Esophagus squamous epithelium (tissue), 5 donors: ENCODE measurements around the gene GLB1L. TPM values are rescaled to one million over a fixed set of nuclear protein-coding genes. Genes with fewer than 3 reads are reported as not detected.

Experiments used
- DNase-seq: peaks from one replicate; lab custom pipeline; 2025; lab: John Stamatoyannopoulos, UW
- H3K27ac ChIP-seq, 4 donors: fragments of 200-600 bp; sonication (generic); one replicate each; pipeline ENCODE4 v1.5.1; 2016 to 2019; ENCODE audit warnings: mild to moderate bottlenecking in 1 of 4
- H3K27me3 ChIP-seq, 4 donors: fragments of 200-600 bp; sonication (generic); 1 replicate in 3 of 4; 2 replicates in 1 of 4; pipeline versions ENCODE4 v1.5.1 to v1.6.0; 2017 to 2021; ENCODE audit warnings: antibody characterized with exemption in 1 of 4
- H3K36me3 ChIP-seq, 3 donors: fragments of 200-600 bp; sonication (generic); one replicate each; pipeline ENCODE4 v1.5.1; 2016 to 2019
- H3K4me1 ChIP-seq, 3 donors: fragments of 200-600 bp; sonication (generic); one replicate each; pipeline ENCODE4 v1.5.1; 2017 to 2019
- H3K4me3 ChIP-seq, 4 donors: fragments of 200-600 bp; sonication (generic); 1 replicate in 3 of 4; 2 replicates in 1 of 4; pipeline ENCODE4 v1.5.1; 2016 to 2019; ENCODE audit warnings: mild to moderate bottlenecking in 2 of 4, moderate library complexity in 1 of 4
- H3K9me3 ChIP-seq, 3 donors: fragments of 200-600 bp; sonication (generic); one replicate each; pipeline ENCODE4 v1.5.1; 2016 to 2019
- POLR2A ChIP-seq, 4 donors: fragments of 450-650 bp; IDR thresholded peaks; one replicate each; pipeline ENCODE4 v1.6.1; 2017; ENCODE audit warnings: antibody characterized with exemption in 4 of 4, mild to moderate bottlenecking in 4 of 4, moderate library complexity in 3 of 4
- WGBS, 2 donors: methylation state at CpG; one replicate each; pipeline ENCODE4 v1.1.5; 2018; 5-methylcytosine and 5-hydroxymethylcytosine counted together
- intact Hi-C: fragments of 100-400 bp; cut with DNase I; formaldehyde crosslinking; loops from one replicate; pipeline ENCODE4 v1.15.0; 2022
- total RNA-seq, 4 donors: library from RNA; depleted of rRNA; stranded (reverse); fragments of >200 nt; gene quantifications; one replicate each; pipeline ENCODE4 v1.1.0, GENCODE V29; 2016
- TF ChIP-seq, protein P1 (sequence below), 6 experiments: fragments of 450-650 bp in 4 of 6; fragments of 200-600 bp in 2 of 6; sonication (generic) in 2 of 6; IDR thresholded peaks; one replicate each; pipeline ENCODE4 v1.5.1; 2016 to 2019; ENCODE audit warnings: antibody characterized with exemption in 6 of 6, mild to moderate bottlenecking in 4 of 6, moderate library complexity in 4 of 6
- donor health status: DM: yes; HTN: yes; CAD: no.

GLB1L gene
- total RNA-seq, 4 donors from 2014 or later: 1.2 to 2.3 (median 1.7) TPM

DNA sequence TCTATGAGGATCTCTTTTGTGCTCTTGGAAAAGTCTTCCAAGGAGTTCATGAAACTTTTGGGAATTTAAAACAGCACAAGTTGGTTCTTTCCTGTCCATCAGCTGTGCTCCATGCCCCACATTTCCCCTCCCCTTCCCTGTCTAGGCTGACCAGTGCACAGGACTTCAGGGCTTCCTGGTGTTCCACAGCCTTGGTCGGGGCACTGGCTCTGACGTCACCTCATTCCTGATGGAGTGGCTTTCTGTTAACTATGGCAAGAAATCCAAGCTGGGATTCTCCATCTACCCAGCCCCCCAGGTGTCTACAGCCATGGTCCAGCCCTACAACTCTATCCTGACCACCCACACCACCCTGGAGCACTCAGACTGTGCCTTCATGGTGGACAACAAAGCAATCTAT, 25.8 kb upstream of the GLB1L start:
- WGBS, 2 donors: 88 to 89% methylated on average over 2 of the region's 2 CpGs
- TF ChIP-seq, protein P1, sequence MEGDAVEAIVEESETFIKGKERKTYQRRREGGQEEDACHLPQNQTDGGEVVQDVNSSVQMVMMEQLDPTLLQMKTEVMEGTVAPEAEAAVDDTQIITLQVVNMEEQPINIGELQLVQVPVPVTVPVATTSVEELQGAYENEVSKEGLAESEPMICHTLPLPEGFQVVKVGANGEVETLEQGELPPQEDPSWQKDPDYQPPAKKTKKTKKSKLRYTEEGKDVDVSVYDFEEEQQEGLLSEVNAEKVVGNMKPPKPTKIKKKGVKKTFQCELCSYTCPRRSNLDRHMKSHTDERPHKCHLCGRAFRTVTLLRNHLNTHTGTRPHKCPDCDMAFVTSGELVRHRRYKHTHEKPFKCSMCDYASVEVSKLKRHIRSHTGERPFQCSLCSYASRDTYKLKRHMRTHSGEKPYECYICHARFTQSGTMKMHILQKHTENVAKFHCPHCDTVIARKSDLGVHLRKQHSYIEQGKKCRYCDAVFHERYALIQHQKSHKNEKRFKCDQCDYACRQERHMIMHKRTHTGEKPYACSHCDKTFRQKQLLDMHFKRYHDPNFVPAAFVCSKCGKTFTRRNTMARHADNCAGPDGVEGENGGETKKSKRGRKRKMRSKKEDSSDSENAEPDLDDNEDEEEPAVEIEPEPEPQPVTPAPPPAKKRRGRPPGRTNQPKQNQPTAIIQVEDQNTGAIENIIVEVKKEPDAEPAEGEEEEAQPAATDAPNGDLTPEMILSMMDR (IDR thresholded peaks at IDR 0.05): no peak
- no peak for TF ChIP-seq POLR2A (IDR thresholded peaks at IDR 0.05)
- H3K36me3 ChIP-seq: no peaks in the 10 kb centered on the region
- no peak overlapping the region for H3K4me3 ChIP-seq
- no peak overlapping the region for H3K27ac ChIP-seq
- no peak for DNase-seq
- peaks cover 0 to 30% (median 10%) of the 10 kb centered on the region in 3 donors for H3K4me1 ChIP-seq
- no peaks in the 10 kb centered on the region for H3K9me3 ChIP-seq
- no peaks in the 10 kb centered on the region for H3K27me3 ChIP-seq
- intact Hi-C loops: no loop called here

GRCh38 chr2:219270055-219270372, 24.8 kb upstream of the GLB1L start:
- Histone ChIP-seq H3K9me3 (no peaks in the 10 kb centered on the region), H3K4me1 (peaks cover 0 to 29% (median 10%) of the 10 kb centered on the region in 3 donors), H3K4me3 (no peak overlapping the region), H3K27me3 (no peaks in the 10 kb centered on the region), H3K36me3 (no peaks in the 10 kb centered on the region), H3K27ac (no peak overlapping the region)
- 80 to 93% methylated on average over 3 to 4 of the region's 5 CpGs for WGBS, 2 donors
- TF ChIP-seq, protein P1 (IDR thresholded peaks at IDR 0.05): no peak
- no peak for TF ChIP-seq POLR2A (IDR thresholded peaks at IDR 0.05)
- no peak for DNase-seq
- intact Hi-C loops: no loop called here

DNA sequence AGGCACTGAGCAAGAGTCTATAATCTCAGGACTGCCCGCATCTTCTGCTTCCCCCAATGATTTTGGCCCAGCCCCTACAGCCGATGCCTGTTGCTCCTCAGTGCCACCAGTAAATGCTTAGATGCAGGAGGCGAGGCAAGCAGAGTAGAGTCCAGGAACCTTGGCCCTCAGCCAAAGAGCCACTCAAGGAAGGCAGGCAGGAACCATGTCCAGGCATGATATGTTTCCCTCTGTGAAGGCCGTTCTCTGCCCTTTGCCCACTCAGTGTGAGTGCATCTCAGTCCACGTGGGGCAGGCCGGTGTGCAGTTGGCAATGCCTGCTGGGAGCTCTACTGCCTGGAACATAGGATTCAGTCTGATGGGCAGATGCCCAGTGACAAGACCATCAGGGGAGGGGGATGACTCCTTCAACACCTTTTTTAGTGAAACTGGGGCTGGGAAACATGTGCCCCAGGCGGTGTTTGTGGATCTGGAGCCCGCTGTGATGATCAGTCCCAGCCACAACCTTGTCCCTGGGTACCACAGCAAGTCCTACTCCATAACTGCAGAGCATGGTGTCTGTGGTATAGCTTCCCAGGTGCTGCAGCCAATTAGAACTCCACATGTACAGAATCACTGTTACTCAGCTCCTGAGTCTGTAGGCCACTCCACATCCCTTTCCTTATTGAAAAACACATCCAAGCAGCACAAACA, 24.3 kb upstream of the GLB1L start:
- Histone ChIP-seq H3K9me3 (no peaks in the 10 kb centered on the region), H3K27ac (no peak overlapping the region), H3K4me3 (no peak overlapping the region), H3K4me1 (peaks cover 0 to 24% (median 6%) of the 10 kb centered on the region in 3 donors), H3K27me3 (no peaks in the 10 kb centered on the region), H3K36me3 (no peaks in the 10 kb centered on the region)
- intact Hi-C loops: no loop called here
- WGBS, 2 donors: 38 to 91% methylated on average over 3 to 6 of the region's 8 CpGs
- no peak for DNase-seq
- TF ChIP-seq POLR2A (IDR thresholded peaks at IDR 0.05): no peak
- TF ChIP-seq, protein P1 (IDR thresholded peaks at IDR 0.05): no peak

GRCh38 chr2:219268294-219268693, 23.1 kb upstream of the GLB1L start:
- intact Hi-C loops: no loop called here
- 60 to 100% methylated on average over 1 of the region's 2 CpGs for WGBS, 2 donors
- H3K36me3 ChIP-seq: no peaks in the 10 kb centered on the region
- TF ChIP-seq, protein P1 (IDR thresholded peaks at IDR 0.05): no peak
- no peak for TF ChIP-seq POLR2A (IDR thresholded peaks at IDR 0.05)
- DNase-seq: no peak
- no peak overlapping the region for H3K4me3 ChIP-seq
- peaks cover 0 to 12% (median 0%) of the 10 kb centered on the region in 3 donors for H3K4me1 ChIP-seq
- no peaks in the 10 kb centered on the region for H3K9me3 ChIP-seq
- no peaks in the 10 kb centered on the region for H3K27me3 ChIP-seq
- H3K27ac ChIP-seq: no peak overlapping the region

DNA sequence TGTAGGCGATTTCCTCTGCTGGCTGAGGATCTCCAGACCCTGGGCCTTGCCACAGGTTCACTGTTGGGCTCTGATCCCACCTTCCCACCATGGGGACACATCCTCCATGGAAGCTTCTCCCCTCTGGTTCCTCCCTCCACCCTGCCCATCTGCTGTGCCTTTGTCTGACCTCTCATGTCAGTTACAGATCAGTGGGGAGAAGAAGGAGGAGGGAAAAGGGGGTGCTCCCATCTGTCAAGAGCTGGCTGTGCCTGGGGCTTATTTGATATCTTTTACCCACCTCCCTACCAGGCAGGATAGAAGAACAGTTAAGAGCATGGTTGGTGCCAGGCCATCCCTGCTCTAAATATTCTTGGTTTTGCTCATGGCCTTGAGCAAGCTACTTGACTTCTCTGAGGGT, 21.6 kb upstream of the GLB1L start:
- no peak for DNase-seq
- TF ChIP-seq, protein P1 (IDR thresholded peaks at IDR 0.05): no peak
- TF ChIP-seq POLR2A (IDR thresholded peaks at IDR 0.05): no peak
- H3K4me1 ChIP-seq: peaks cover 0 to 7% (median 0%) of the 10 kb centered on the region in 3 donors
- H3K27ac ChIP-seq: no peak overlapping the region
- no peaks in the 10 kb centered on the region for H3K9me3 ChIP-seq
- 85 to 100% methylated on average over 1 of the region's 1 CpG for WGBS, 2 donors
- no peaks in the 10 kb centered on the region for H3K36me3 ChIP-seq
- intact Hi-C loops: no loop called here
- H3K27me3 ChIP-seq: peaks cover 0 to under 1% (median 0%) of the 10 kb centered on the region in 4 donors
- no peak overlapping the region for H3K4me3 ChIP-seq
